A549 (cell line): ENCODE measurements around the gene RAD18. TPM values are rescaled to one million over a fixed set of nuclear protein-coding genes. Genes with fewer than 3 reads are reported as not detected.

Experiments
- ATAC-seq, 2 experiments: fragments of 200-7000 bp in 1 of 2; fragments of >200 bp in 1 of 2; cut with Nextera tagmentation in 1 of 2; cut with Tn5 transposase in 1 of 2; 3 replicates each; pipeline versions ENCODE4 v1.8.0 to v1.9.1; 2018 to 2020; ENCODE audit warnings: mild to moderate bottlenecking in 1 of 2, moderate library complexity in 1 of 2
- CTCF ChIA-PET: fragments of 300-600 bp; sonication (Branson Sonifier 250); formaldehyde crosslinking; extraction: SDS; loops from one replicate; lab custom pipeline; 2021; ENCODE audit warnings: antibody characterized with exemption, inconsistent platforms; lab: Yijun Ruan, JAX
- POLR2A ChIA-PET: fragments of 350-600 bp; formaldehyde crosslinking; extraction: SDS; loops from one replicate; lab custom pipeline; 2021; ENCODE audit warnings: antibody characterized with exemption, inconsistent platforms; lab: Yijun Ruan, JAX
- DNase-seq, 2 experiments: peaks; one replicate each; pipeline versions ENCODE4 v3.0.0 to v3.0.0-alpha.2; 2011 to 2016; ENCODE audit warnings: low read depth in 1 of 2, low spot score in 1 of 2
- FAIRE-seq: peaks from 2 replicates; lab custom pipeline; 2011; peaks lifted over from hg19 to GRCh38; lab: Jason Lieb, UNC
- H3K27ac ChIP-seq, 2 experiments: fragments of >200 bp; sonication (Bioruptor Twin); formaldehyde crosslinking; 3 replicates each; pipeline ENCODE4 v1.5.1; 2016 to 2017
- H3K4me1 ChIP-seq: fragments of >200 bp; sonication (Bioruptor Twin); formaldehyde crosslinking; 3 replicates; pipeline ENCODE4 v1.6.1; 2016
- H3K4me2 ChIP-seq: fragments of >200 bp; sonication (Bioruptor Twin); formaldehyde crosslinking; 3 replicates; pipeline ENCODE4 v1.6.1; 2016
- H3K4me3 ChIP-seq: fragments of >200 bp; sonication (Bioruptor Twin); formaldehyde crosslinking; 3 replicates; pipeline ENCODE4 v1.5.1; 2016
- H3K9me3 ChIP-seq: fragments of >200 bp; sonication (Bioruptor Twin); formaldehyde crosslinking; 3 replicates; pipeline ENCODE4 v1.6.1; 2016
- ATOH8 ChIP-seq: fragments of 250-450 bp; sonication (Bioruptor Pico); IDR thresholded peaks from 2 replicates; pipeline ENCODE4 v1.5.0; 2020; ENCODE audit warnings: low read depth, mild to moderate bottlenecking, moderate library complexity
- BCL3 ChIP-seq: fragments of >200 bp; sonication (Bioruptor Twin); formaldehyde crosslinking; IDR thresholded peaks from 3 replicates; pipeline ENCODE4 v1.6.1; 2016
- CBX2 ChIP-seq: fragments of 200-600 bp; sonication (generic); IDR thresholded peaks from 2 replicates; pipeline ENCODE4 v1.6.1; 2016; ENCODE audit warnings: low read depth, mild to moderate bottlenecking, borderline replicate concordance
- CHD2 ChIP-seq: fragments of 150-350 bp; IDR thresholded peaks from 2 replicates; pipeline ENCODE4 v1.6.1; 2014; ENCODE audit warnings: low read length; ENCODE audit not compliant: partially characterized antibody
- E2F6 ChIP-seq: IDR thresholded peaks from 2 replicates; pipeline ENCODE4 v1.6.1; 2012; ENCODE audit warnings: low read depth, borderline replicate concordance
- EHMT2 ChIP-seq: fragments of 200-600 bp; sonication (generic); IDR thresholded peaks from 2 replicates; pipeline ENCODE4 v1.6.1; 2016; ENCODE audit warnings: antibody characterized with exemption, low read depth, mild to moderate bottlenecking, moderate library complexity
- HOXA7 ChIP-seq: fragments of 250-450 bp; sonication (Bioruptor Pico); IDR thresholded peaks from 2 replicates; pipeline ENCODE4 v1.5.0; 2020; ENCODE audit warnings: mild to moderate bottlenecking, moderate library complexity
- HOXB5 ChIP-seq: fragments of 250-450 bp; sonication (Bioruptor Pico); IDR thresholded peaks from 2 replicates; pipeline ENCODE4 v1.5.0; 2020; ENCODE audit warnings: mild to moderate bottlenecking, moderate library complexity
- JUNB ChIP-seq: fragments of >200 bp; sonication (Bioruptor Twin); formaldehyde crosslinking; IDR thresholded peaks from 2 replicates; pipeline ENCODE4 v1.6.1; 2016
- KDM1A ChIP-seq: fragments of 200-600 bp; sonication (generic); IDR thresholded peaks from 2 replicates; pipeline ENCODE4 v1.6.1; 2016; ENCODE audit warnings: low read depth, mild to moderate bottlenecking
- KDM5A ChIP-seq: fragments of 200-600 bp; sonication (generic); IDR thresholded peaks from 2 replicates; pipeline ENCODE4 v1.6.1; 2016; ENCODE audit warnings: antibody characterized with exemption, mild to moderate bottlenecking
- MAZ ChIP-seq: fragments of 150-350 bp; IDR thresholded peaks from 2 replicates; pipeline ENCODE4 v1.6.1; 2014; ENCODE audit warnings: antibody characterized with exemption, low read depth, low read length, borderline replicate concordance
- NPAS2 ChIP-seq: fragments of 250-450 bp; sonication (Bioruptor Pico); IDR thresholded peaks from 2 replicates; pipeline ENCODE4 v1.8.0; 2022; ENCODE audit warnings: mild to moderate bottlenecking, moderate library complexity, borderline replicate concordance
- NR3C1 ChIP-seq: fragments of >200 bp; sonication (Bioruptor Twin); formaldehyde crosslinking; IDR thresholded peaks from 3 replicates; pipeline ENCODE4 v1.6.1; 2017
- POLR2A ChIP-seq: IDR thresholded peaks from 2 replicates; pipeline ENCODE4 v1.6.1; 2012; ENCODE audit warnings: mild to moderate bottlenecking, low read length
- POLR2AphosphoS2 ChIP-seq: conservative IDR thresholded peaks from 2 replicates; pipeline ENCODE4 v1.6.1; 2012; ENCODE audit warnings: low read length, improper control_type of control experiment, inconsistent platforms
- RAD21 ChIP-seq, 2 experiments: fragments of >200 bp in 1 of 2; sonication (Bioruptor Twin) in 1 of 2; formaldehyde crosslinking in 1 of 2; IDR thresholded peaks in 1 of 2; conservative IDR thresholded peaks in 1 of 2; 2 replicates in 1 of 2; 3 replicates in 1 of 2; pipeline ENCODE4 v1.6.1; 2012 to 2018; ENCODE audit warnings: inconsistent platforms in 1 of 2
- RARB ChIP-seq: fragments of 250-450 bp; sonication (Bioruptor Pico); IDR thresholded peaks from 2 replicates; pipeline ENCODE4 v1.8.0; 2021; ENCODE audit warnings: mild to moderate bottlenecking, moderate library complexity
- REST ChIP-seq: fragments of 200-600 bp; sonication (generic); IDR thresholded peaks from 2 replicates; pipeline ENCODE4 v1.6.1; 2016; ENCODE audit warnings: antibody characterized with exemption, mild to moderate bottlenecking, moderate library complexity
- RFX5 ChIP-seq: fragments of 450-650 bp; IDR thresholded peaks from 2 replicates; pipeline ENCODE4 v1.7.1; 2014; ENCODE audit warnings: antibody characterized with exemption, mild to moderate bottlenecking, moderate library complexity
- SMC3 ChIP-seq: fragments of >200 bp; sonication (Bioruptor Twin); formaldehyde crosslinking; IDR thresholded peaks from 3 replicates; pipeline ENCODE4 v1.6.1; 2018; ENCODE audit warnings: inconsistent platforms
- SREBF2 ChIP-seq: fragments of 450-650 bp; IDR thresholded peaks from 2 replicates; pipeline ENCODE4 v1.6.1; 2014; ENCODE audit warnings: mild to moderate bottlenecking, moderate library complexity
- TFCP2L1 ChIP-seq: fragments of 250-450 bp; sonication (Bioruptor Pico); IDR thresholded peaks from 2 replicates; pipeline ENCODE4 v1.5.0; 2021; ENCODE audit warnings: mild to moderate bottlenecking
- USF2 ChIP-seq: fragments of 450-650 bp; IDR thresholded peaks from 2 replicates; pipeline ENCODE4 v1.6.1; 2014; ENCODE audit warnings: antibody characterized with exemption
- ZFP36 ChIP-seq: fragments of 450-650 bp; IDR thresholded peaks from 2 replicates; pipeline ENCODE4 v1.6.1; 2014; ENCODE audit warnings: borderline replicate concordance; ENCODE audit not compliant: partially characterized antibody
- ZSCAN20 ChIP-seq: fragments of 250-450 bp; sonication (Bioruptor Pico); IDR thresholded peaks from 2 replicates; pipeline ENCODE4 v1.8.0; 2022; ENCODE audit warnings: mild to moderate bottlenecking, moderate library complexity
- WGBS: methylation state at CpG from one replicate; pipeline ENCODE4 v1.1.6; 2017; ENCODE audit errors: missing lambda C conversion rate; 5-methylcytosine and 5-hydroxymethylcytosine counted together
- polyA plus RNA-seq, 4 experiments: library from polyadenylated mRNA; depleted of rRNA in 3 of 4; stranded (reverse); fragments of >200 nt; fragmentation: RNase III in 1 of 4; extraction: RNeasy Plus Mini Kit Qiagen cat#74134 plus additional on column Dnase treatment in 1 of 4; gene quantifications; 2 replicates in 3 of 4; 3 replicates in 1 of 4; pipeline ENCODE4 v1.2.3, GENCODE V29; 2011 to 2017

Gene RAD18
- polyA plus RNA-seq, 2 of the 4 experiments (the other 2 are of a cell fraction), result 11.8 to 23.2 TPM

- H3K27ac ChIP-seq, result no peak overlapping the region
- no peak overlapping the region for H3K4me3 ChIP-seq
- no peak overlapping the region for H3K4me2 ChIP-seq
- H3K9me3 ChIP-seq, result no peaks in the 10 kb centered on the region
- POLR2A ChIA-PET, result no interaction called here
- 68% methylated on average over 4 of the region's 4 CpGs for WGBS
- peaks cover 9% of the 10 kb centered on the region for H3K4me1 ChIP-seq
- TF ChIP-seq POLR2A (no peak), NPAS2 (CRISPR knock-in tag) (no peak), KDM5A (no peak)
- TF ChIP-seq, all 56 proteins: peak for 0
- FAIRE-seq (no peak), DNase-seq (no peak), ATAC-seq (no peak)
- CTCF ChIA-PET, result interaction anchor here (1.5 kb wide), 1 partner anchor 66 kb away, joined by 6 read pairs; the partner anchor contains the start of gene OXTR
Observed at GRCh38 chr3:8835385-8835784, 127.9 kb downstream of the RAD18 start.

- FAIRE-seq (no peak), DNase-seq (no peak), ATAC-seq (no peak)
- H3K27ac ChIP-seq, result no peak overlapping the region
- 89% methylated on average over 6 of the region's 6 CpGs for WGBS
- ChIA-PET CTCF (no interaction called here), POLR2A (no interaction called here)
- TF ChIP-seq USF2 (no peak), NPAS2 (CRISPR knock-in tag) (no peak), HOXB5 (no peak), CHD2 (no peak), JUNB (no peak), SMC3 (no peak), EHMT2 (no peak), TFCP2L1 (CRISPR knock-in tag) (no peak), BCL3 (no peak), MAZ (no peak), ZSCAN20 (CRISPR knock-in tag) (no peak), NR3C1 (no peak), ATOH8 (CRISPR knock-in tag) (no peak)
- TF ChIP-seq, all 56 proteins: peak for 0
- peaks cover 5% of the 10 kb centered on the region for H3K4me1 ChIP-seq
- no peak overlapping the region for H3K4me2 ChIP-seq
- H3K4me3 ChIP-seq, result no peak overlapping the region
- H3K9me3 ChIP-seq, result no peaks in the 10 kb centered on the region
Observed at GRCh38 chr3:8834974-8835373, 128.3 kb downstream of the RAD18 start.

- ChIA-PET POLR2A (no interaction called here), CTCF (interaction anchor here (1.1 kb wide), 1 partner anchor 9 kb away, joined by 3 read pairs; no protein-coding TSS in a partner anchor)
- Histone ChIP-seq H3K4me2 (no peak overlapping the region), H3K4me1 (no peaks in the 10 kb centered on the region), H3K4me3 (no peak overlapping the region), H3K9me3 (no peaks in the 10 kb centered on the region), H3K27ac (no peak overlapping the region)
- WGBS, result 87% methylated on average over 1 of the region's 1 CpG
- DNase-seq, result no peak
- no peak for FAIRE-seq
- ATAC-seq, result no peak
- TF ChIP-seq ATOH8 (CRISPR knock-in tag) (no peak), E2F6 (no peak), CBX2 (no peak), POLR2AphosphoS2 (no peak), REST (no peak), EHMT2 (no peak), KDM1A (no peak), RFX5 (no peak), BCL3 (no peak), SREBF2 (no peak), RAD21 (conservative IDR thresholded peaks at IDR 0.05 in 1 of 2, IDR thresholded peaks at IDR 0.05 in 1 of 2) (no peak), ZFP36 (no peak), RARB (CRISPR knock-in tag) (no peak), HOXA7 (CRISPR knock-in tag) (no peak)
Observed at GRCh38 chr3:8827641-8828040, 135.6 kb downstream of the RAD18 start.
